CD4-positive, alpha-beta T cell treated with Interleukin-4 for 4 hours (primary cell): ENCODE results near the gene PLPP4.
A peak's percentile ranks its signal among the peaks of the same experiment; 100 is the strongest.

Source experiments
- DNase-seq: peaks from one replicate; pipeline ENCODE4 v3.0.0-alpha.2; 2020

PLPP4 gene

GRCh38 chr10:120456626-120457430 is at the start of gene PLPP4:
Gene PLPP4, plus strand, starts transcription at chr10:120457227. Its CDS starts 79 bp downstream, at chr10:120457306.
- DNase-seq = no peak

GRCh38 chr10:120409816-120410215 is 47.2 kb upstream of the PLPP4 start:
- DNase-seq = no peak

GRCh38 chr10:120414946-120415345 is 42.1 kb upstream of the PLPP4 start:
- no peak for DNase-seq

GRCh38 chr10:120415709-120416330 is 41.2 kb upstream of the PLPP4 start:
- no peak for DNase-seq

- no peak for DNase-seq
Observed at GRCh38 chr10:120420421-120420820, 36.6 kb upstream of the PLPP4 start.

GRCh38 chr10:120421250-120421649 is 35.8 kb upstream of the PLPP4 start:
- DNase-seq = no peak

- no peak for DNase-seq
Observed at GRCh38 chr10:120422457-120422856, 34.6 kb upstream of the PLPP4 start.

GRCh38 chr10:120423431-120424197 is 33.4 kb upstream of the PLPP4 start:
- peak; percentile 4 for DNase-seq

GRCh38 chr10:120424198-120424464 is 32.9 kb upstream of the PLPP4 start:
- DNase-seq = no peak

GRCh38 chr10:120426306-120426705 is 30.7 kb upstream of the PLPP4 start:
- no peak for DNase-seq

GRCh38 chr10:120428754-120429153 is 28.3 kb upstream of the PLPP4 start:
- DNase-seq = no peak

- DNase-seq = no peak
Observed at GRCh38 chr10:120429395-120429794, 27.6 kb upstream of the PLPP4 start.

- no peak for DNase-seq
Observed at GRCh38 chr10:120431251-120431651, 25.8 kb upstream of the PLPP4 start.

GRCh38 chr10:120432209-120432608 is 24.8 kb upstream of the PLPP4 start:
- DNase-seq = no peak

GRCh38 chr10:120433141-120433540 is 23.9 kb upstream of the PLPP4 start:
- DNase-seq = no peak

GRCh38 chr10:120436439-120437112 is 20.5 kb upstream of the PLPP4 start:
- no peak for DNase-seq

- no peak for DNase-seq
Observed at GRCh38 chr10:120437541-120437940, 19.5 kb upstream of the PLPP4 start.

GRCh38 chr10:120451968-120452367 is 5.1 kb upstream of the PLPP4 start:
- no peak for DNase-seq

- DNase-seq = no peak
Observed at GRCh38 chr10:120453319-120453718, 3.7 kb upstream of the PLPP4 start.

- DNase-seq = no peak
Observed at GRCh38 chr10:120453886-120454285, 3.1 kb upstream of the PLPP4 start.

- no peak for DNase-seq
Observed at GRCh38 chr10:120455004-120455403, 2.0 kb upstream of the PLPP4 start.

GRCh38 chr10:120455606-120456005 is 1.4 kb upstream of the PLPP4 start:
- DNase-seq = no peak

GRCh38 chr10:120456143-120456625 is 843 bp upstream of the PLPP4 start:
- DNase-seq = no peak
